Kidney capillary endothelial cell (primary cell): ENCODE results near the gene UCHL3.

ENCODE experiments used
- DNase-seq: peaks from one replicate; pipeline ENCODE4 v3.0.0-alpha.2; 2018; ENCODE audit warnings: low spot score

Gene UCHL3

DNA sequence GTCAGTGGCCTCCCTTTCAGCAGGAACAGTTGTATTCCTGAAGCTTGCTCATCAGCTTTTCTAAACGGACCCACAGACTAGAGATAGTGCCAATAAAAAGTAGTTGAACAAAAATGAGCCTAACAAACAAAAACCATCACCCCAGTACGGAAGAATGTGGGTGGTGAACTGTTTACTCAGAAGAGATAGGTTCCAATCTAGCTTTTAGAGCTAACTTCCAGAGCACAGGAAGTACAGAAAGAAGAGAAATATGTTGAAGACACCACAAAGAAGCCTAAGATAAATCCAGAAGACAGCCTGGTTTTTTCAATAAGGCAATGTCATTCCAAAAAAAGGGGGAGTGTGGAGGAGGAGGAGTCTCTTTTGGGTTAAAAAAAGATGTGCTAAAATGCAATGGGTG, 83.7 kb downstream of the UCHL3 start:
- DNase-seq: no peak

DNA sequence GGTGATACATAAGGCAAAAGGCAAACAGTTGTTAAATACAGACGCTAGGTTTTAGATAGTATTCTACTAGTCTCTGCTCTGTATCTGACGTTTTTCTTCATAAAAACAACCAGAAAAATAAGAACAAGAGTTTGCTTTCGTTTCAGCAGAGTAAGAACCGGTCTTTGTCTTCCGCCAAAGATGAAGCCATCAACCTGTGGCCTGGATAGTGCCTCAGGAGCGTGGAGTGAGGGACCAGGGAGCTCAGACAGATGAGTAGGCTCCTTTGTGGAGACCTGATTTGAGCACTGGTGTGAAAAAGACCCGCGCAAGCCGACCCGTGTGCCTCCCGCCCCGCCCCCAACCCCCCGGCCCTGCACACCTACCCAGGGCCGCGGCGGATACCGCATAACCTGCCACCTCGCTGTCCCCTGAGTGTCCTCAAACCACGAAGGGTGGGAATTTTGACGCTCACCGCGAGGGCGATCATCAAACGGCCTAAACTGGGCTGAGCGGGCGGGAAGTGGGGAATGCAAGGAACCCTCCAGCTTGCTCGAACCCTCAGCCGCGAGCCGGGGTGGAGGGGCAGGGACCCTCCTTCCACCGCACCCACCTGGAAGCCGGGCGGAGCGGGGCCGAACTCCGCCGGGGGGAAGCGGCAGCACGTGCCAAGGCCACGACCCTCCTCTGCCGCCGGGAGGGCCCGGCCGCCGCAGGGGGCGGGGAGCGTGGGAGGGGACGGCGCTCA, 85.7 kb downstream of the UCHL3 start:
- no peak for DNase-seq

DNA sequence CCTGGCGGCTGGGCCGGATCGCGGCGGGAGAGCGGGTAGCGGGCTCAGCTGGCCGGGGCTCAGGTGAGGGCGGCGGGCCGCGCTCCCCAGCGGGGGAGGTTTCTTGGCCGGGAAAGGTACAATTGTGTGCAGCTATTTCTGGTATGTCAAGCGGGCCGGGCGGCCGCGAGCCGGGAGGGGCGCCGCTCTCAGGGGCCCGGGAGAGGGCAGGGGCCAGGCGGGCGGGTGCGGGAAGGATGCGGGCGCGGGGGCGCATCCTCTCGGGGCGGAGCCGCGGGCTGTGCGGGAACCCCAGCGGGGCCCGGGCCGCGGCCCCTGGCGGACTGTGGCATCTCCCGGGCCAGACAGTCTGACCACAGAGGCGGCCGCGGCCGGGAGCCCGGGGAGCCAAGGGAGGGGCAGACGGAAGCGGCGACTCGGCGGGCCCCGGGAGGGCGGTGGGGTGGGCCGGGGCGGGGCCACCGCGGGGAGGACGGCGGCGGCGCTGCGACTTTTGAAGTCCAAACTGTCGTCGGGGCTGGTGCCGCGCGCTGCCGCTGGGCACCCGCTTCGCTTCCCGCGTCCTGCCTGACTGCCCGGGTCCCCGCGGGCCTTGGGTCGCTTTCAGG, 86.3 kb downstream of the UCHL3 start, which contains the start of gene LMO7:
LMO7 (plus strand) TSS at position 503 of the 608 bp plus-strand sequence. CDS start 328 bp downstream, outside the sequence.
- no peak for DNase-seq

DNA sequence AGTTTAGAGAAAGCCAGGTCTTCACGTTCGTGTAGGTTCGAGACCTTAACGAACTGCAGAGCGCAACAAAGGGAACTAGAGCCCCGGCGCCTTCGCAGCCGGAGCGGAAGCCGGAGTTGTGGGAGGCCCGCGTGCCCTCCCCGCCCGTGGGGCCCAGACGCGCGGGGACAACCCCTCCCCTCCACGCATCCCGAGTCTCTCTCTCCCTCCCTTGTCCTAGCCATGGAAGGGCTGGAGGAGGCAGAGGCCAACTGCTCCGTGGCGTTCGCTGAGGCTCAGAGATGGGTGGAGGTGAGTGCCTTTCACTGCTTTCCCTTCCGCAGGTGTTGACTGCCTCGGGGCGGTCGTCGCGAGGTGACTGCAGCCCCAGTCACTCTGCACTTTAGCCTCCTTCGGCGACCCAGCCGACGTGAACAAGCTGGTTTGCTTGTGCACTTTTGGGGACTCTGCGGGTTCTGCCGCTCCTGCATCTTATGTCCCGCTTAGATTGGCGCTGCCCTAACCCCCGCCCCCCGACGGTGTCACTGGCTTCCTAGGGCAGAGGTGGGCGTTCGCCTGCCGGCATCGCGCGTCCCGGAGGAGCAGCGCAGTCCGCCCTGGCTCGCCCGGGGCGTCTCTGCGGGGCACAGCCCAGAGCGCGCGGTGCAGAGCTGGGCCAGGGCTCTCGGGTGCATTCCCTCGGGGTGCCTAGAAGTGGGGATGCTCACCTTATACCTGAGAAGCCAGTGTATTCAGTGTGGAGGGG, 87.0 kb downstream of the UCHL3 start:
- peak; percentile 24 for DNase-seq

DNA sequence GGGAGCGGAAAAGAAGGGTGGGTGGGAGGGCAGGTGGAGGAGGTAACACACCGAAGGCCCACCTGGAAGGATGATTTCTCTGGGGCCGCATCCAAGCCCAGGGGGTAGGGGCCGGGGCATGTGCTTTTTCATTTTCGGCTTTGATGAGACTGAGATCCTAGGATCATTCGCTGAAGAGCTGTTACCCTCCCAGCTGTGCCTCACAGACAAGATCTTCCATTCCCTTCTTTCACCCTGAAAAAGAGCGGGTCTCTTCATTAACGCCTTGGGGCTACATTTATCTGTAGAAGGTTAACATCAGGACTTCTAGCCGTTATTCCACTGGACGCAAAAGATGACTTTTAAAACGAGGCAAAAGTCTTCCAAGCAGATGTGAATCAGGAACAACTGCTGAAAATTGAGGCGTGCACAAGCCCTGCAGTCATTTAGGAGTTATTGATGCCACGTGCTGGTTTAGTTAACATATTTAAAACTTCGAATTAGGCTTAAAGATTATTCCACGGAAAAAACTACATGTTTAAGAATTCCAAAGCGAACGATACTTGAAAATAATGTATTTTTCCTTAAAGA, 87.7 kb downstream of the UCHL3 start:
- no peak for DNase-seq

- DNase-seq: no peak
Observed at GRCh38 chr13:75639454-75639853, 89.9 kb downstream of the UCHL3 start.

DNA sequence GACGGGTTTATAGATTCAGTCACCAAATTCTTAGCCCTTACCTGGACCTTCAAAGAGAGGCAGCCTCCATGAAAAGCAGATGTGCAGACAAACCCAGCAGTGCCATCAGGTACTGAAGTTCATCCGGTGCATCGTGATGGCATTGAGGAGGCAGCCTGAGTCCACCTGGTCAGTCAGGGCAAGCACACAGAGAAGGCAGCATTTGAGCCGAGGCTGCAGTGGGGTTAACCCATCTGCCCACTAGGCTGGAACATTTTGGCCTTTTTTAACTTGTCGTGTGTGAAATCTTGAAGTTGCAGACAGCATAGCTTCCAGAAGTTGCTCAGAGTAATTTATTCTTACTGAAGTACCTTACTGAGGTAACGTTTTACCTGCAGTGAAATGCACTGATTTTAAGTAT, 91.4 kb downstream of the UCHL3 start:
- no peak for DNase-seq

DNA sequence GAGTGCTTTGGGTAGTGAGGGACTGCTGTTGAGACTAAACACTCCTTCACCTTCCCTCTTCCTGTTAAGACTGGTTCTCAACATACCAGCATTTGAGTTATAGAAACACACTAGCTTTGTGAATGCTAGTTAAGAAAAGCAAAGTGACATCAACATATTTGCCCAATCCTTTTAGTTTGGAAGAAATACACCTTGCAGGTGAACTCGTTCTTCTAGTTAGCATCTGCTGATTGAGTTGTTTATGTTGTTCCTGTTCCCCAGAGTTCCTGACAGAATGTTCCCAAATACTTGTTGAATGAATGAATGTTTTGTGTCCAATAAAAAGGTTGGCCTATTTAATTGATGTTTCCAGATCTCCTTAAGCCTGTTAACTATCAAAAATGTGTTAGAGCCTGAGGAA, 93.6 kb downstream of the UCHL3 start:
- DNase-seq: no peak

DNA sequence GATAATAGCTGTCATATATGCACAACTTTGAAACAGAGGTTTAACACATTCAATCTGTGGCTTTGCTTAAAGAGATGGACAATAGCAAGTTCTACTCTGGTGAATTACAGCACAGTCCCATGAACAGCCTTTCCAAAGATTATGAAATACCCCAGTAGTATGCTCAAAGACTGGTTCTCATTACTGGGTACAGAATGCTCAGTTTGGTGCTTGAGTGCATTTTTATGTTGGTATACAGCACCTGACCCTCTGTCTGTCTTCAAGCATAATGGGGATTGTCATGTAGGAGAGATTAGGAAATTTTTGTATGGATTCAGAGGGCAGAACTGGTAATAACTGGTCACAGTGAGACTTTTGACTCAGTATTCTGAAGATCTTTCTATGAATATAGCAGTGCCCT, 94.1 kb downstream of the UCHL3 start:
- no peak for DNase-seq

GRCh38 chr13:75645141-75645540, 95.5 kb downstream of the UCHL3 start:
- no peak for DNase-seq

GRCh38 chr13:75647126-75647784, 97.7 kb downstream of the UCHL3 start:
- DNase-seq: no peak

DNA sequence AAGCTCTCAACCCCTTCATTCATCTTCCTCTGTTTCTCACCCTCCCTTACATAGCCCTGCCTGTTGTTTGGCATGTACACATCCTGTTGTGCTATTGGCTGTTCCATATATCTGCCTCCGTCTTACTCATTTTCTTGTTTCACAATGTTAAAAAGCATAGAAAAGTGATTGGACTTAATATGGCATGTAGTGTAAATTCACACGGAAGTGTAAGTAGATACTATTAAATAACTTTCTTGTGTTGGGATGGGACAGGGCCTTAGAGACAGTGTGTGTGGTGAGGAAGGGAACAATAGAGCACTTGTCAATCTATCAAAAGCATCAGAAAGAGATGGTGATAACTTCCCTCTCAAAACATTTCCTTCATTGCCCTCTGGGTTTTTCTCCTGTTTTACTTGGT, 98.9 kb downstream of the UCHL3 start:
- DNase-seq: no peak

DNA sequence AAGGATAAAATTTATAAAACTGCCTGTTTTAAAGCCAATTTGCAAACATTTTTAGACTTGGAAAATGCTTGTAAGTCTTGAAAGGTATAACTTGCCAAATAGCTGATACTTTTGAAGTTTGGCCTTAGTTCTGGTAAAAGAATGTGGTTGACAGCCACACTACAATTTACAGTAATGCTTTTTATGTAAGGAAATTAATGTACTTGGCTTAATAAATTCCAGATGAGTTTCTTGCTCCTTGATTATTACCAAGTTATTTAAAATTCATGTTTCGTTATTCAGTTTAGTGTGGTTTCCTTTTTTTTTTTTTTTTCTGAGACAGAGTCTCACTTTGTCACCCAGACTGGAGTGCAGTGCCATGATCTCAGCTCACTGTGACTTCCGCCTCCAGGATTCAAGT, 101.4 kb downstream of the UCHL3 start:
- DNase-seq: no peak

GRCh38 chr13:75652726-75653125, 103.1 kb downstream of the UCHL3 start:
- no peak for DNase-seq
